Stimulated activated effector memory CD8-positive, alpha-beta T cell treated with anti-CD3 and anti-CD28 coated beads, Interleukin-12 subunit alpha, Interleukin-12 subunit beta, amount 100 ng/mL, for 72 hours (primary cell): Measurements from ENCODE around the gene PDZK1.
"Not testable (repeated sequence)": the region's sequence is repeated elsewhere in the genome, so short reads cannot be mapped to it uniquely, and the experiment has no call there.

ENCODE experiments used
- ATAC-seq: fragments of 150-1000 bp; cut with Tn5 transposase; 2 replicates; pipeline ENCODE4 v1.10.0; 2021
- DNase-seq, 2 donors: peaks; one replicate each; pipeline ENCODE4 v3.0.0; 2021 to 2022; ENCODE audit warnings: low spot score in 2 of 2
- H3K27ac Mint-ChIP-seq: one replicate; pipeline ENCODE4 v1.8.0; 2022; ENCODE audit warnings: mild to moderate bottlenecking, mixed read lengths
- H3K36me3 Mint-ChIP-seq: one replicate; pipeline ENCODE4 v1.8.0; 2022; ENCODE audit warnings: mild to moderate bottlenecking, mixed read lengths
- H3K4me1 Mint-ChIP-seq: one replicate; pipeline ENCODE4 v1.8.0; 2022; ENCODE audit warnings: mixed read lengths
- H3K4me3 Mint-ChIP-seq: one replicate; pipeline ENCODE4 v1.8.0; 2022; ENCODE audit warnings: mild to moderate bottlenecking, mixed read lengths
- H3K9me3 Mint-ChIP-seq: one replicate; pipeline ENCODE4 v1.8.0; 2022; ENCODE audit warnings: mixed read lengths

PDZK1 gene

DNA sequence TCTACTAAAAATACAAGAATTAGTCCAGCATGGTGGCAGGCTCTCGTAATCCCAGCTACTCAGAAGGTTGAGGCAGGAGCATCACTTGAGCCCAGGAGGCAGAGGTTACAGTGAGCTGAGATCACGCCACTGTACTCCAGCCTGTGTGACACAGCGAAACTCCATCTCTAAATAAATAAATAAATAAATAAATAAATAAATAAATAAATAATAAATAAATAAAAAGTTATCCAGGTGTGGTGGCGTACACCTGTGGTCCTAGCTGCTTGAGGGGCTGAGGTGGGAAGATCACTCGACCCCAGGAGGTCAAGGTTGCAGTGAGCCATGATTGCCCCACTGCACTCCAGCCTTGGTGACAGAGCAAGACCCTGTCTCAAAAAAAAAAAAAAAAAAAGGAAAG is 11.3 kb upstream of the PDZK1 start:
- not testable (repeated sequence) for H3K9me3 Mint-ChIP-seq, DNase-seq, ATAC-seq, H3K36me3 Mint-ChIP-seq, H3K27ac Mint-ChIP-seq, H3K4me3 Mint-ChIP-seq
- H3K4me1 Mint-ChIP-seq = peaks cover 56% of the 10 kb centered on the region

GRCh38 chr1:145717833-145718232 is 10.7 kb upstream of the PDZK1 start:
- ATAC-seq = no peak
- Mint-ChIP-seq H3K4me1 (peaks cover 56% of the 10 kb centered on the region), H3K4me3 (no peak overlapping the region), H3K36me3 (peaks cover 4% of the 10 kb centered on the region), H3K9me3 (no peaks in the 10 kb centered on the region), H3K27ac (no peak overlapping the region)
- no peak for DNase-seq

DNA sequence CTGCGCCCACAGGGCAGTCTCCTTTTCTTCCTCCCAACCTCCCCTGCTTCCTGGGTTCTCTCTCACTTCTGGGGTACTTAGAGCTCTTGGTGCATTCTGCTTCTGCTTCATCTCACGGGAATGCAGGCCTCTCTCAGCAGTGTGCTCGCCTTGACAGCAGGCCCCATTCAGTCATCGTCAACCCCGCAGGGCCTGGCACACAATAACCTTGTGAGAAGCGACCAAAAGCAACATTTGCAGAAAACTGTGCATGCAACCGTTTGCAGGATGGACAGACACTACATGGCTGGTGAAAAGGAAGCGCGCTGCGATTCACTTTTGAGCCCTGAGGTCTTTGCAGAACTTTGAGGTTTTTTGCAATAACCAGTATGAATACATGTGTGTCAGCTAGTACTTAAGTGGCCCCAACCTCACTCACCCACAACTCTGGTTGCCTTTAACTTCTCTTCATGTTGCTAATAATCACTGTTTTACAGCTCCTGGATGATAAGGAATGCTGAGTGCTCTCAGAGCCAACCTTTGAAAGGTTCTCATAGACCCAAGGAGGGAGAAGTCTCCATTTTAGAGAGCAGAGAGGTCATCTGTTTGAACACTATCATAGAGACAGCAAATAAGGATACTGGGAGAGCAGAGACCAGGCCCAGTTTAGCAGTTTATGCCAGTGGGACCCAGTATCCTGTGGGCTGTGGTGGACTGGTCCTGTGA is 9.6 kb upstream of the PDZK1 start:
- Mint-ChIP-seq H3K4me1 (peaks cover 51% of the 10 kb centered on the region), H3K4me3 (no peak overlapping the region), H3K9me3 (no peaks in the 10 kb centered on the region), H3K27ac (no peak overlapping the region), H3K36me3 (peaks cover 3% of the 10 kb centered on the region)
- DNase-seq (peak in 1 of 2 donors; percentile 64), ATAC-seq (peak; percentile 63)

DNA sequence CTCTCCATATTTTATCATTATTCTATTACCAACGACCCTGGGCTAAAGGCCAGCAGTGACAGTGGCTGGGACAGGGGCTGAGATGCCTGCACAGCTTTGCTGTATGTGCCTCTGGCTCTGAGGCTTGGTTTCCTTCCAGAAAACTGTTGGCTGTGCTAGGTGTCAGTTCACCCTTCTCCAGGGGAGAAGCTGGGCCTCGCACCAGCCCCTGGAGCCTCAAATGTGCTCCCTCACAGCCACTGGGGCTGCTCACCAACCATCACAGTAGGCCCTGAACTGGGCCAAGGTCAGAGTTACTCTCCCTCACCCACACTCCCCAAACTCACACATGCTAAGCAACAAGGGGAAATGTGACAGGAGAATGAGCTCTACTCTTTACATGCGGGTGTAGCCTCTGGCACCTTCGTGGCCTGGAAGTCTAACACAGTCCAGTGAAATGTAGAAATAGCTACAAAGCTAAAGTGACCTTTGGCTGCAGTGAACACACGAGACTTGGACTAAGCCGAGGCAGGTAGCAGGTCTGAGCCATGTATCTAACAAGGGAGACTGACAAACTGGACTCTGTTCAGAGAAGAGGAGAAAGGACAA is 7.5 kb upstream of the PDZK1 start:
- Mint-ChIP-seq H3K4me3 (no peak overlapping the region), H3K36me3 (no peaks in the 10 kb centered on the region), H3K9me3 (no peaks in the 10 kb centered on the region), H3K27ac (no peak overlapping the region), H3K4me1 (peaks cover 30% of the 10 kb centered on the region)
- ATAC-seq (no peak), DNase-seq (no peak)

- DNase-seq = no peak
- H3K27ac Mint-ChIP-seq = no peak overlapping the region
- no peak for ATAC-seq
- H3K4me1 Mint-ChIP-seq = peaks cover 11% of the 10 kb centered on the region
- H3K9me3 Mint-ChIP-seq = no peaks in the 10 kb centered on the region
- H3K4me3 Mint-ChIP-seq = no peak overlapping the region
- H3K36me3 Mint-ChIP-seq = no peaks in the 10 kb centered on the region
Measured at GRCh38 chr1:145711213-145711651, 4.1 kb upstream of the PDZK1 start.

GRCh38 chr1:145710291-145711027 is 3.3 kb upstream of the PDZK1 start:
- H3K4me3 Mint-ChIP-seq = no peak overlapping the region
- DNase-seq (no peak), ATAC-seq (no peak)

DNA sequence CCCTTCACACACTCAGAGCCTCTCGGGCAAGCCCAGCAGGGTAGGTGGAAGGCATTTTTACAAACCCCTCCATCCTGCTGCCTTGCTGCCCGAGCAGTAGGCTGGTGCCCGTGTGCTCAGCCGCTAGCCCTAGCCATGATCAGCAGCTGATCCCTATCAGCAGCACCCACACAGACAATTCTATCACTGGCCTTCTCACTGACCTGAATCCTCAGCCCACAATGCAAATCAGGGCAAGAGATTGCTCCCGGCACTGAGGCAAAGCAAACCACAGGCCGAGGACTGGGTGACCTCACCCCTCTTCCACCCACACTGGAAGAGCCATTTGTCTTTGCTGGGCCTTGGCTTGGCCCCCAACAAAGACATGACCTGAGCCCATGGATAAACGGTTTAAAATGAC is 895 bp upstream of the PDZK1 start:
- DNase-seq (no peak), ATAC-seq (peak; percentile 73)
- peaks cover 9% of the 10 kb centered on the region for H3K4me1 Mint-ChIP-seq
- no peak overlapping the region for H3K27ac Mint-ChIP-seq
- no peaks in the 10 kb centered on the region for H3K9me3 Mint-ChIP-seq
- H3K36me3 Mint-ChIP-seq = no peaks in the 10 kb centered on the region
- H3K4me3 Mint-ChIP-seq = no peak overlapping the region

More at GRCh38 chr1:145710291-145711027, 3.3 kb upstream of the PDZK1 start:
- H3K27ac Mint-ChIP-seq = no peak overlapping the region
- no peaks in the 10 kb centered on the region for H3K36me3 Mint-ChIP-seq
- H3K4me1 Mint-ChIP-seq = peaks cover 9% of the 10 kb centered on the region
- H3K9me3 Mint-ChIP-seq = no peaks in the 10 kb centered on the region

DNA sequence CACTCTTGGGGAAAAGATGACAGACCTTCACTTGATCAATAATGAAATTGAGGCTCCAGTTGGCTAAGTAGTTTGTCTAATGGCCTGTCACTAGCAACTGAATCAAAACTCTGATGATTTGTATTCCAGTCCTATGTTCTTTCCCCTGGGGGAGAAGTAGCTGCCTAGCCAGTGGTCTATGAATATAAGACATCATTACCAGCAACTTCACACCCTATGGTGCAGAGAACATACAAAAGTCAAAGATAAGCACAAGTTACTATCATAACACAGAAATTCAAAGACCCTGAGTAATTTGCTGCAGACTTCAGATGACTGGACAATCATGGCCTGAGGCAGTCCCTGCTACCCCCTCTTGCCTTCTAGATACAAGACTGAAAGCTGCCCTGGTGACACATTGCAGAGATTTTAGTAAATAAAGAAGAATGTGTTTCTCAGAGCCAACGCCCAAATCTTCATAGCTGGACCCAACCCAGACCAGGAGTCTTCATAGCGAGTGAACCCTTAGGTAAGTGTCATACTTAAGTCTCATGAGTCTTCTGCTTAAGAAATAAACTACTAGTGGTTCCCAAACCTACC is 993 bp downstream of the PDZK1 start:
- no peak for DNase-seq
- Mint-ChIP-seq H3K4me3 (no peak overlapping the region), H3K27ac (no peak overlapping the region), H3K4me1 (peaks cover 9% of the 10 kb centered on the region), H3K36me3 (no peaks in the 10 kb centered on the region), H3K9me3 (no peaks in the 10 kb centered on the region)
- no peak for ATAC-seq

GRCh38 chr1:145705622-145706021 is 1.5 kb downstream of the PDZK1 start:
- peaks cover 9% of the 10 kb centered on the region for H3K4me1 Mint-ChIP-seq
- no peaks in the 10 kb centered on the region for H3K36me3 Mint-ChIP-seq
- no peak overlapping the region for H3K27ac Mint-ChIP-seq
- no peak for DNase-seq
- ATAC-seq = no peak
- H3K9me3 Mint-ChIP-seq = no peaks in the 10 kb centered on the region
- H3K4me3 Mint-ChIP-seq = no peak overlapping the region

GRCh38 chr1:145702826-145703225 is 4.3 kb downstream of the PDZK1 start:
- ATAC-seq (no peak), DNase-seq (no peak)
- Mint-ChIP-seq H3K4me3 (no peak overlapping the region), H3K36me3 (no peaks in the 10 kb centered on the region), H3K27ac (no peak overlapping the region), H3K9me3 (no peaks in the 10 kb centered on the region), H3K4me1 (peaks cover 3% of the 10 kb centered on the region)

- Mint-ChIP-seq H3K36me3 (peaks cover 4% of the 10 kb centered on the region), H3K27ac (no peak overlapping the region), H3K9me3 (no peaks in the 10 kb centered on the region), H3K4me3 (no peak overlapping the region), H3K4me1 (no peaks in the 10 kb centered on the region)
- ATAC-seq = no peak
- no peak for DNase-seq
Measured at GRCh38 chr1:145702052-145702451, 5.1 kb downstream of the PDZK1 start.

DNA sequence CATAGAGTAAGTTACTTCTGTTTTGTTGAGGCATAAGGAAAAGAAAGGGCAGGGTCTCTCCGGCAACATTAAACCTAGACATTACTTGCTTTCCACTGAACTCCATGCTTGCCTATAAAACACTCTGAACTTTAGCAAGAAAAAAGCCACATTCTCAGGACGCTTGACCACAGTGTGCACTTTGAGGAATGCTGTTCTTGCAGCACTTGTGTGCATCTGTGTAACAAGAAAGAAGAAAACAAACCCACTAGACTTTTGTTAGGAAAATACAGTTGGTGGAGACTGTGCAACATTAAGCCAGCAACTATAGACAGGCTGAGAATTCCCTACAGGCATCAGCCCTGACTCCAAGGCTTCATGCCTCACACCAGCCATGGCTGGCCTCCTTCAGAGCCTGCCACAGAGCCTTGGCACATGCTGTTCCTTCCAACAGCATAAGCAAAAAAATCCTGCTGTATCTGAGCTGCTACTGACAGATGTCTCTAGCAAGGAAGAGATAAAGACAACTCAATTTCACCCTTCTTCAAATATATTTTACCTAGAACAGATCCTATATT is 5.8 kb downstream of the PDZK1 start:
- Mint-ChIP-seq H3K27ac (no peak overlapping the region), H3K4me3 (no peak overlapping the region), H3K36me3 (peaks cover 6% of the 10 kb centered on the region), H3K9me3 (no peaks in the 10 kb centered on the region), H3K4me1 (no peaks in the 10 kb centered on the region)
- DNase-seq = no peak
- ATAC-seq = no peak

DNA sequence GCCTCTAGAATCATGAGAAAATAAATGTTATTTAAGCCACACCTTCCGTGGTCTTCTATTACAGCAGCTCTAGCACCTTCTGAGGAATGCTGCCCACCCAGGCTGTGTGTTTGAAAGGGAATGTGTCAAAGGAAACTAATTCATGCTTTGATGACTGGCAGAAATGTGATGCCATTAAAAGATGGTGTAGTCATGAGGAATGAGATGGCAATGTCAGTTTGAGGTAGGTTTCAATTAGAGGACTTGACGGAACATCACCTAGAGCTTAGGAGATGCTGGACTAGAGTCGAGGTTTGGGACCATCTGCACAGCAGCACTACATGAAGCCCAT is 10.6 kb downstream of the PDZK1 start:
- Mint-ChIP-seq H3K4me1 (no peaks in the 10 kb centered on the region), H3K36me3 (peaks cover 6% of the 10 kb centered on the region), H3K4me3 (no peak overlapping the region), H3K9me3 (no peaks in the 10 kb centered on the region), H3K27ac (no peak overlapping the region)
- ATAC-seq (no peak), DNase-seq (no peak)

GRCh38 chr1:145695821-145696629 is 11.1 kb downstream of the PDZK1 start:
- Mint-ChIP-seq H3K4me1 (no peaks in the 10 kb centered on the region), H3K9me3 (no peaks in the 10 kb centered on the region), H3K27ac (no peak overlapping the region), H3K4me3 (no peak overlapping the region), H3K36me3 (peaks cover 6% of the 10 kb centered on the region)
- no peak for ATAC-seq
- no peak for DNase-seq
